ENCODE results near the gene RAD54L.
A peak's percentile ranks its signal among the peaks of the same experiment; 100 is the strongest.

The RAD54L gene

GRCh38 chr1:46284597-46285564 lies 37.3 kb downstream of the RAD54L start:
- no peak for DNase-seq (ENCODE audit: extremely low read depth in 1 of 2, low read depth in 1 of 2)

GRCh38 chr1:46285730-46286477 lies 38.3 kb downstream of the RAD54L start:
- no peak for DNase-seq (ENCODE audit: extremely low read depth in 1 of 2, low read depth in 1 of 2)

- no peak for DNase-seq (ENCODE audit: extremely low read depth in 1 of 2, low read depth in 1 of 2)
Measured at GRCh38 chr1:46288485-46289133, 41.0 kb downstream of the RAD54L start.

GRCh38 chr1:46289134-46289494 lies 41.6 kb downstream of the RAD54L start:
- DNase-seq (ENCODE audit: extremely low read depth in 1 of 2, low read depth in 1 of 2), result no peak

DNA sequence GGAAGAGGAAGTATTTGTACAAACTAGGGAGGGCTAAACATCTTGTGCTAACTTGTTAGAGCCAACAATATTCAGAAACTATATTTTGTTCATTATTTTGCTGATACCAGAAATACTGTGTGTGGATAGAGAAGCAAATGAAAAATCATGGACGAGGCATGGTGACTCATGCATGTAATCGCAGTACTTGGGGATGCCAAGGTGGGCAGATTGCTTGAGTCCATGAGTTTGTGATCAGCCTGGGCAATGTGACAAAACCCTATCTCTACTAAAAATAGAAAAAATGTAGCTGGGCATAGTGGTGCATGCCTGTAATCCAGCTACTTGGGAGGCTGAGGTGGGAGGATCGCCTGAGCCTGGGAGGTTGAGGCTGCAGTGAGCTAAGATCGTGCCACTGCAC lies 42.4 kb downstream of the RAD54L start:
- no peak for DNase-seq (ENCODE audit: extremely low read depth in 1 of 2, low read depth in 1 of 2)

GRCh38 chr1:46295306-46295705 lies 47.7 kb downstream of the RAD54L start:
- DNase-seq (ENCODE audit: extremely low read depth in 1 of 2, low read depth in 1 of 2), result no peak

- no peak for DNase-seq (ENCODE audit: extremely low read depth in 1 of 2, low read depth in 1 of 2)
Measured at GRCh38 chr1:46298387-46298786, 50.8 kb downstream of the RAD54L start.

GRCh38 chr1:46300673-46301405 lies 53.3 kb downstream of the RAD54L start:
- DNase-seq (ENCODE audit: extremely low read depth in 1 of 2, low read depth in 1 of 2), result no peak

DNA sequence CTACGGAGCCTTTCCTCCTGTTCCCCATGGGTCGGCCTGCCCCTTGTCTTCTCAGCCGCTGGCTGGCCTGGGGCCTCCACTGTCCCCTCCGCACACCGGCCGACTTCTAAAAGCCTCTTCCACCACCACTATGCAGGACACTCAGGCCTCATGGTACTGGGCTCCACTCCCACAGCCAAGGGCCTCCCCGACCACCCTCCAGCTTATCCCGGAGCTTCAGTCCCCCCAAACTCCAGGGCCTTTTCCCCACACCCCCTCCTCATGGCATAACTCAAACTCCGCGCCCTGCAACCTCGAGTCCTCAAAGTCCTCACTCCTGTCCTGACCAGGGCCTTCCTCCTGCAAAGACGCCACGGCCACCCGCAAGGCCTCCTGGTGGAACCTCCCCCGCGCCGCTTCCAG lies 53.8 kb downstream of the RAD54L start:
- DNase-seq (ENCODE audit: extremely low read depth in 1 of 2, low read depth in 1 of 2), result no peak

DNA sequence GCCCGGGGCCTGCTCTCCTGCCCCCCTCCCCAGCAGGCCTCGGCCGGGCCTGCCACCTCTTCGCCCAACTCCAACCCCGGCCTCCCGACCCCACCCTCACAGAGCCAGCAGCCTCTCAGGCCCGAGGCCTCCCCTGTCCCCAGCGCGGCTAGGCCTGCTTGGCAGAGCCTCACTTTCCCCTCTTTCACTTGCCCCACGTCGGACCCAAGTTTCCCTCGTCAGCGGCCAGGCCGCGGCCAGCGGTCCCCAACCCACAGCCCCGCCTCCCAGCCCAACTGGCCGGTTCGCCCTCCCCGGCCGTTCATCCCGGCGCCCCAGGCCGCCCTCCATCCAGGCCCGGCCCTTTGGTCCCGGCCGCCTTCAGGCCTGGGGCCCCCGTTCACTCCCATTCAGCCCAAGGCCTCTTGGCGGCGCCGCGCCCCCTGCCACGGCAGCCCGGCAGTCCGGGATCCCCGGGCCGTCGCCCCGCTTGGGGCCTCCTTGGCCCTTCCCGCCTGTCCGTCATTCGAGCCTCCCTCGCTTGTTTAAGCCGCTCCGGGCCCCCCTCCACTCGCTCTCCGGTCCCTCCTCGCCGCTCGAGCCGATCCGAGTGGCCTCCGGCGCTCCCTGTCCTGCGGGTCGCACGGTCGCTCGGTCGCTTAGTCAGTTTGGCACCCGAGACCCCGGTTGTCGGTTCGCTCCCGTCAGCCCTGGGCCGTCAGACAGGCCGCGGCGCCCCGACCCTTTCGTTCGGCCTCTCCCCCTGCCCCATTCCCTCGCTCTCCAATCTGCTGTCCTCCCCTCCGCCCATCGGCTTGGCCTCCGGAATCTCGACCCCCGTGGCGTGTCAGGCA lies 54.5 kb downstream of the RAD54L start:
- peak in 1 of 2 donors; percentile 28 for DNase-seq (ENCODE audit: extremely low read depth in 1 of 2, low read depth in 1 of 2)

DNA sequence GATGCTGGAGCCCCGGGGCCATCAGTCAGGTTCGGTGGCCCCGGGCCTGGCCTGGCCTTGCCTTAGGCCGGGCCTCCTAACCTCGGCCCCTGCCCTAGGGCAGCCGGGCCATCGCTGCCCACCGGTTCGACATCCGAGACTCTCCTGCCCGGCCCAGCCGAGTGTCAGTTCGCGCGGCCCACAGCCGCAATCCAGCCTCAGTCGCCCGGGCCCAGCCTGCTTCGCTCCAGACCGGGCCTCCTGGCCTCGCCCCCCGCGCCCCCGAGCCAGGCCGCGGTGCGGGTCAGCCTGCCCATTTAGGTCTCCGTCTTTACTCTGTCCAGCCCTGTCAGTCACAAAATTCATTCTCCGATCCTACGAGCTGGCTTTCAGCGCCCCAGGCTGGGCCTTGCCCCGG lies 55.1 kb downstream of the RAD54L start:
- DNase-seq (ENCODE audit: extremely low read depth in 1 of 2, low read depth in 1 of 2), result peak in 1 of 2 donors; percentile 7

DNA sequence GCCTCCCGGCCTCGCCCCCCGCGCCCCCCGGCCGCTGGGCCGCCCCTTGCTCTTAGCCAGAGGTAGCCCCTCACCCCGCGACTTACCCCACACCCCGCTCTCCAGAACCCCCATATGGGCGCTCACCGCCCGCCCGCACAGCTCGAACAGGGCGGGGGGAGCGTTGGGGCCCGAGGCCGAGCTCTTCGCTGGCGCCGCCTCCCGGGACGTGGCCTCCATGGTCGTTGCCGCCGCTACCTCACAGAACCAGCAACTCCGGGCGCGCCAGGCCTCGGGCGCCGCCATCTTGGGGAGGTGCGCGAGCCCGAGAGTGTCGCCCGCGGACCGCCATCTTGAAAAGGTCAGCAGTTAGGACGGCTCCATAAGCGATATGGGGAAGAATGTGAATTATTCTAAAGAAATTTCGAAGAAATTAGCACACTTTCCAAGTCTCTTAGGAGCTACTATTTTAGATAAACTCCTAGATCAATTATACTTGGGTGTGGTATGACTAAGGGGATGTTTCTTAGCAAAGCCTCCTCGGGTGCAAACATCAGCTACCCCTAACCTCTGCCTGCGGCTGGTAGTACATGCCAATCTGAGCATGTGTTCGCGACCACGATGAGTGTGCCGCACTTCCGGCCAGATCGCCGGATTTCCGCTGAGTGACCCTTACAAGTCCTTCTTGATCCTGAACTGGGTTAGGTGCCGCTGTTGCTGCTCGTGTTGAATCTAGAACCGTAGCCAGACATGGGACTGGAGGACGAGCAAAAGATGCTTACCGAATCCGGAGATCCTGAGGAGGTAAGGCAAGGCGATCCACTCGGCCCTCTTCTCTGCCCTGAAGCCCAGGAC lies 55.7 kb downstream of the RAD54L start, which contains the start of the genes LRRC41 and UQCRH:
LRRC41 (minus strand) TSS at position 579 of the 834 bp plus-strand sequence; CDS start at position 285, 294 bp downstream.
UQCRH (plus strand) TSS at position 661 of the 834 bp plus-strand sequence; CDS start at position 730, 69 bp downstream.
- peak; percentile 80 to 87 for DNase-seq (ENCODE audit: extremely low read depth in 1 of 2, low read depth in 1 of 2)

DNA sequence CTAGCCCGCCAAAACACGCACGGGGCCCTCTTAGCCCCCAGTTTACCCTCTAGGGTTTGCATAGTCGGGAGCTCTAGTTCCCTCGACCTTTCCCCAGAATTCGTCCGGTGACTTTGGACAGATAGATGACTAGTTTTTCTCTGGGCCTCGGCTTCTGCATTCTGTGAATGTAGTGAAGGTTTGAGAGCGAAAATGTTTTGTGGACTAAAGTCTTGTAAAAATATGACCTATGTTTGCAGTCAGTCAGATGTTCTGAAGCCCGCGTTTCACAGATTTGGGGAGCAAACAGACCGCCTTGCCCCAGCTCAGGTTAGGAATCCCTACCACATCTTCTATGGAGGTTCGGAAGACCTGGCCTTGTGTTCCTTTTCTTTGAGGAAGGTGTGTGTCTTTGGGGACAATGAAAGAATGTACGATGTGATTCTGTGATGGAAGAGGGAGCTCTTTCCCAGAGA lies 56.3 kb downstream of the RAD54L start:
- DNase-seq (ENCODE audit: extremely low read depth in 1 of 2, low read depth in 1 of 2), result no peak

- DNase-seq (ENCODE audit: extremely low read depth in 1 of 2, low read depth in 1 of 2), result no peak
Measured at GRCh38 chr1:46306159-46306530, 58.6 kb downstream of the RAD54L start.

GRCh38 chr1:46309401-46310159 lies 62.0 kb downstream of the RAD54L start:
- no peak for DNase-seq (ENCODE audit: extremely low read depth in 1 of 2, low read depth in 1 of 2)

DNA sequence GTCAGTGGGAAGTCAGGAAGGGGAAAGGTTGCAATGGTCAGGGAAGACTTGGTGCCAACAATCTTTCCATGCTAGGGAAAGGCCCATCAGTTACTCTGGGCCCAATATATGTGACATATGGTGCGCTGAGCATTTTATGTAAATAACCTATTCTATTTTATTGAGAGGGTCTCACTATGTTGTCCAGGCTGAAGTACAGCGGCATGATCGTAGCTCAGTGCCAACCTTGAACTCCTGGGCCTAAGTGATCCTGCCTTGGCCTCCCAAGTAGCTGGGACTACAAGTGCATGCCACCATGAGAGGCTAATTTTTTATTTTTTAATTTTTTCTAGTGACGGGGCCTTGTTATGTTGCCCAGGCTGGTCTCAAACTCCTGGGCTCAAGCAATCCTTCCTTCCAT lies 62.8 kb downstream of the RAD54L start:
- no peak for DNase-seq (ENCODE audit: extremely low read depth in 1 of 2, low read depth in 1 of 2)

- no peak for DNase-seq (ENCODE audit: extremely low read depth in 1 of 2, low read depth in 1 of 2)
Measured at GRCh38 chr1:46315669-46316403, 68.3 kb downstream of the RAD54L start.
